PFSK-1 (cell line): Measurements from ENCODE around the gene ZBTB39.

Source experiments
- FOXP2 ChIP-seq: optimal IDR thresholded peaks from 2 replicates; pipeline ENCODE3; 2011; ENCODE audit warnings: borderline replicate concordance, control low read depth, inconsistent platforms; ENCODE audit not compliant: insufficient read depth; ENCODE audit errors: extremely low read length, extremely low read depth
- POLR2AphosphoS5 ChIP-seq: IDR thresholded peaks from 2 replicates; pipeline ENCODE4 v1.6.1; 2012; ENCODE audit warnings: low read depth, mild to moderate bottlenecking, control low read depth, low read length, moderate library complexity
- REST ChIP-seq, 2 experiments: IDR thresholded peaks; 2 replicates each; pipeline versions ENCODE4 v1.6.1 to v1.8.0; 2011 to 2012; ENCODE audit warnings: low read depth in 2 of 2, low read length in 2 of 2, control low read depth in 1 of 2, inconsistent platforms in 1 of 2, mild to moderate bottlenecking in 1 of 2, moderate library complexity in 1 of 2; ENCODE audit not compliant: insufficient read depth in 1 of 2
- SIN3A ChIP-seq: IDR thresholded peaks from 2 replicates; pipeline ENCODE4 v1.6.1; 2012; ENCODE audit warnings: mild to moderate bottlenecking, low read length, moderate library complexity, borderline replicate concordance; ENCODE audit not compliant: insufficient read depth
- TAF1 ChIP-seq: IDR thresholded peaks from 2 replicates; pipeline ENCODE4 v1.6.1; 2012; ENCODE audit warnings: low read length, control low read depth, borderline replicate concordance; ENCODE audit not compliant: insufficient read depth

Gene ZBTB39

GRCh38 chr12:56994231-56994746 is 12.1 kb downstream of the ZBTB39 start:
- TF ChIP-seq POLR2AphosphoS5 (no peak), TAF1 (no peak), SIN3A (no peak), FOXP2 (no peak)

- TF ChIP-seq TAF1 (no peak), SIN3A (no peak), POLR2AphosphoS5 (no peak), REST (IDR thresholded peaks at IDR 0.05; ENCODE audit: insufficient read depth in 1 of 2, low read depth in 2 of 2, low read length in 2 of 2) (no peak), FOXP2 (no peak)
Observed at GRCh38 chr12:56993346-56993745, 13.0 kb downstream of the ZBTB39 start.

- TF ChIP-seq FOXP2 = no peak
- no peak for TF ChIP-seq SIN3A
- no peak for TF ChIP-seq REST (IDR thresholded peaks at IDR 0.05; ENCODE audit: insufficient read depth in 1 of 2, low read depth in 2 of 2, low read length in 2 of 2)
- no peak for TF ChIP-seq POLR2AphosphoS5
- no peak for TF ChIP-seq TAF1
Observed at GRCh38 chr12:56991319-56992246, 14.8 kb downstream of the ZBTB39 start.

GRCh38 chr12:56990648-56991318 is 15.6 kb downstream of the ZBTB39 start:
- TF ChIP-seq REST (IDR thresholded peaks at IDR 0.05; ENCODE audit: insufficient read depth in 1 of 2, low read depth in 2 of 2, low read length in 2 of 2) = no peak
- TF ChIP-seq TAF1 = no peak
- TF ChIP-seq FOXP2 = no peak
- no peak for TF ChIP-seq SIN3A

GRCh38 chr12:56989861-56990610 is 16.3 kb downstream of the ZBTB39 start:
- TF ChIP-seq POLR2AphosphoS5 (no peak), FOXP2 (no peak), TAF1 (no peak), SIN3A (no peak), REST (IDR thresholded peaks at IDR 0.05; ENCODE audit: insufficient read depth in 1 of 2, low read depth in 2 of 2, low read length in 2 of 2) (no peak)
